Stimulated activated CD4-positive, alpha-beta T cell treated with anti-CD3 and anti-CD28 coated beads, Interleukin-1b, Interleukin-23, amount 100 ng/mL, for 1 hour (primary cell): ENCODE results near the gene NTM.

Experiments
- DNase-seq, 2 donors: peaks; one replicate each; pipeline ENCODE4 v3.0.0-alpha.2; 2020; ENCODE audit warnings: low read depth in 2 of 2

NTM gene

DNA sequence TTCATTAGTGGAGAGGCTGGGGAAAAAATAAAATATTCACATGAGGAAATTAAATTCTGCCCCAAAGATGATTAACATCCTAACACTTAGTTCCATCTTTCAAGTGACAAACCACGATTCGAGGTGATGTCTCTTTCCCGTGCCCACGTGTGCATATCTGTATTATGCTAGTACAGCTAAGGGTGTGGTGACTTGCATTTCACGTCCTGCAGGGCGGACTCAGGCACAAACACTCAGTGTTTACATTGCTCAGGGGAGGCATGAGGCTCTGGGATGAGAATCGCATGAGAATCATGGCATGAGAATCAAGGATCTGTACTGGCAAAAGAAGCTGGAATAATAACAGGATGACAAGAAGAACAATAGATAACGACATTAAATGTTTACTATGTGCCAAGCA lies 179.4 kb downstream of the NTM start:
- no peak for DNase-seq

DNA sequence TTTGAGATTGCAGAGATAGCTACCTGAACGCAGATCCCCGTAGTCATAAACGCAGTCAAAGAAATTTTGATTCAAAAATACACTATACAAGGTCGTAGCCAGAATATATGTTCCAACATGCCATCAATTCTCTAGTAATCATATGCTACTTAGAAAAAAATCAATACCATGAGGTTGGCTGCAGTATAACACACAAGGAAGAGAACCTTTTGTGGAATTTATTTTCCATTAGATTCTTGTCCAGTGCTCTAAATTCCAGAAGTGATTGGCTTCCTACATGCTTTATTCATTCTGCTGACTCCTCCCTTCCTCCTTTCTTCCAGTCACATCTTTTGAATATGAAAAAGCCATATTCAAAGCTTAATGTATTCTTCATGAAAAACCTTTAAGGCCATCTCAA lies 189.9 kb downstream of the NTM start:
- no peak for DNase-seq

DNA sequence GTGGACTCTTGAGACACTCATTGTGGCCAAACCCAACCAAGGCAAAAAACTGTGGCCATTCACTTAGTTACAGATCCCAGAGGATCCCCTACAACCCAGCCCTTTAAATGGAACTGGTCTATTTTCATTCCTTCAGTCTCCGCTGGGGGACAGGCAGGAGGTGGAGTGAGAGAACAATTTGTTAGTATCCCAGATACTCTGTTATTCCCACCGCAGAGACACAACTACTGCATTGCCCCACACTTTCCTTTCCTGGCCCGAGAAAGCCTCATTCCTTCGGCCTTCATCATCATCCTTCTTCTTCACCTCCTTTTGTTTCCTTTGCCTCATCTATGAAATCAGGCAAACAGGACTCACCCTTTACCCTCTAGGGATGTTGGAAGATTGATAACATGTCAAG lies 191.1 kb downstream of the NTM start:
- DNase-seq: no peak

DNA sequence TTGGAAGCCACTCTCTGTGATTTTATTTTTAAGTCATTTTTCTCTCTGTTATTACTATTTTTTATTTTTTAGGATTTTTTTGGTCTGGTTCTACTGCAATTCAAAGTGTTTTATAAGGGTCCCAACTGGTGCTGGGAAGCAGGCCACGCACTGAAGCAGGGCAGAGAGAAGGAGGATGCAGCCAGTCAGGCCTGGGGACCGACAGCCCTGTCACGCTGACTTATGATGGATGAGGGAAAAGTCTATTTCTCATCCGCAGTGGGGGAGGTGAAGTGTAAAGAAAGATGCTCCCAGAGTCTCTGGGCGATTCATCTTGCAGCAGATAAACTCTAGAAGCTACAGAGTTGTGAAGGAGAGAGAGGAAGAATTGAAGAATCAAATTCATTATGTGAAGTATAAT lies 191.6 kb downstream of the NTM start:
- no peak for DNase-seq

DNA sequence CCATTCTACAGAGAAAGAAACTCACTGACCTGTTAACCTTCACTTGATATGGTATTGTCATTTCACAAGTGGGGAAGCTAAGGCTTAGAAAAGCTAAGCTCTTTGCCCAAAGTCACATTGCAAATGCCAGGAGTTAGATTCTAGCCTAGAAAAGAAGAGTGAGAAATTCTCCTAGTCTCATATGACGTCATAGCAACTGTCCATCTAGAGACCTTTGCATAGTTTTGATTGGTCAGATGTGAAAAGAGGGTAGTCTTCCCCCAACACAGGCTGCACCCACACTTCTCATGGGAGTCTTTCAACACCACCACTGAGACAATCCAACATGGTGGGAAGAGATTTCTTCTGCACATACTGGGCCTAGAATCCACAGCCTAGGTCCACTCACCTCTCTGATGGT lies 197.9 kb downstream of the NTM start:
- no peak for DNase-seq

DNA sequence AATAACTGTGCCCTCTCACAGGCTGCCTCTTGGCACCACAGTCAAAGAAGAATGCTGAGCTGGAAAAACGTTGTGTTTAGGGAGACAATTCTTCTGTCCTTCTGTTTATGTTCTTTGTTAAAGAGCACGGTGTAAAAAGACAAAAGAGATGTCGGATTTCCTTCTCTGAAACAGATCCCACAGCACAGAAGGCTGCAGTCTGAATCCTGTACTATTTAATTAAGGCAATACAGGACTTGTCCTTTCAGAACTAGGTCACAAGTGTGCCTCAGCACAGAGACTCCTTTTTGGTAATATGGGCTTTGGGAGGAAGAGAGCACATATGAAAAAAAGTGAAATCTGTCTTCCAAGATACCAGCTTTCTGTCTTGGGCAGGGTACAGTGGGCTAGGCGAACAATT lies 201.2 kb downstream of the NTM start:
- DNase-seq: no peak

DNA sequence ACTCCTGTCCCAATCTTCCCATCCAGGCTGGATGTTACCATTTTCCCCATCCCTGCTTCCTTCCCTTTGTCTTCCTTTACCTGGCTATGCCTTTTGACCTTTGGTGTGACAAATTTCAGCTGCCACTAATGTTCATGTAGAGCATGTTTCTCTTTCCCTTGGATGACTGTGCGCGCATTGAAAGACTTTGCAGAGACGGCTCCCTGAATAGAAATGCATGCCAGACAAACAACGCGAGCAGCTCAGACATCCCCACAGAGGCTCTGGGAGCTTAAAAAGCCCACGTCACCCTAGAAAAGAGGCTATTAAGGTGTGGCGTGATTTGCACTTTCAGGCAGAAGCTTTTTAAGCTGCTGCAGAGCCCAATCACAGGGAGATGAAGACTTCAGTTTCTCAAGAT lies 202.0 kb downstream of the NTM start:
- no peak for DNase-seq

DNA sequence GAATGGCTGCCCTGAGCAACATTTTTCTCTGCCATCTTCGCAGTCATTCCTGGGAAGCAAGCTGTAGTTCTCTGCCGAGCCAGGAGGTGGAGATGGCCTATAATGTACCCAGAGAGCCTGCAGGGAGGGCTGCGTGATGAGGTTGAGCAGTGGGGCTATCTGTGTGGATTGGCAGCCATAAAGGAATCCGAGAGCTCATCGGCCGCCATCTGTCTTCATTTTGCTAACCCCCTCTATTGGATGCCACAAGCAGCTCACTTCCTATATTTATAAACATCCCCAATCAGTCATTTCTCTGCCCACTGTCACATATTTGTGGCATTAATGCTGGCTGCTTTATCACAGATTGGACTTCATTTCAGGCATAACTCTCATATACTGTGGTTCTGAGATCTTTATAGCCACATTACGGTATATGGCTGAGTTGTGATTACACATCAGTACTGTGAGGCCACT lies 209.5 kb downstream of the NTM start:
- DNase-seq: no peak

DNA sequence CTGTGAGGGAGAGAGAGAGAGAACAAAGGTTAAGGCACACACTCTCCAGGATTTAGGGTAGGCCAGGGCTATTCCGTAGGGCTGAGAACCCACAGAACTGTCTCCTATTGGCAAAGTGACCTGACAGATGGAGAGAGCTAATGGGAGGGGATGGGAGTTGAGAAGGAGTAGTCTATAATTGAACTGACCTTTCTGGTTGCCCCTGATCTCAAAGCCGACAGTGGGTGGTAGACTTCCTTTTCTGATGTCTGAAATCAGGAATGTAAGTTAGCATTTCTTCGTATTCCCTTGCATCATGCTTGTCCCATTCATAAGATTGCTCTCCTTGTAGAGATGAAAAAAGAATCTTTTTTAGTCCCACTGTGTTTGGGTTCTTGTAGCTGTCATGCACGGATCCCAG lies 210.1 kb downstream of the NTM start:
- no peak for DNase-seq

DNA sequence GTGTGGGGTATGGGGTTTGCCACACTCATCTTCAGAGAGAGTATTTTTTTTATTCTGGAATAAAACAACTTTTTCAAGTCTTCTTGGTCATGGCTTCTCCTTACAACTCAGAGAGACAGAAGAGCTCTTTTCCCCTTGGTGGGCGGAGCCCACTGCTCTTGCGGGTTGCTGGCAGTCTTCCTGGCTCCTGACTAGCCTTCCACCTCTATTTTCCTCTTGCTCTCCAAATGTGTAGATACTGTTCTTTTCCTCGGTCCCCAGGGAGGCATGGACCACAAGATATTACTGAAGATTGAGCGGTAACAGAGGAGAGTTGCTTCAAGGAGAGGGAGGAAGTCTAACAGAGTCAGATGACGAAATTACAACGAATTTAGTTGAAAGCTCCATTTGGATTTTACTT lies 210.6 kb downstream of the NTM start:
- no peak for DNase-seq

DNA sequence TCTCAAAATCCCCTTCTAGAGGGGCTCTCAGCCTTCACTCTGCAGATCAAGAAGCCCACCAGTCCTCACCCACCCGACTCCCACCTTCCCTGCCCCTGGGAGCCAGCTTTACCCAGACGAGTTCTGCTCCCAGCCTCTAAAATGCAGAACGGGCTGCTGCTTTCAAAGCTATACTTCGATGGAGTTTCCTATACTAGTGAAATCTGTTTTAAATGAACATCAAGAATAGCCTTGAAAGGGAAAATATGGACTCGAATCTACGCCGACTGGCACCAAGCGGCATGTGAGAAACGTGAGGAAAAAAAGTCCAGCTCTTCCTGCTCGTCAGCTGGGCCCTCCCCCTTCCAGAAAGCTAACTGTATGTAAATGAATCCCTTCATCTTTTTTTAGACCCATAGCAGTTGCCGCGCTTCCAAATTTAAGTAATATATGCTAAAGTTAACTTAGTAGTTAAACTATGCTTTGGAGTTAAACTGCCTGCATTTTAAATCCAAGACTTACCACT lies 211.7 kb downstream of the NTM start:
- no peak for DNase-seq

DNA sequence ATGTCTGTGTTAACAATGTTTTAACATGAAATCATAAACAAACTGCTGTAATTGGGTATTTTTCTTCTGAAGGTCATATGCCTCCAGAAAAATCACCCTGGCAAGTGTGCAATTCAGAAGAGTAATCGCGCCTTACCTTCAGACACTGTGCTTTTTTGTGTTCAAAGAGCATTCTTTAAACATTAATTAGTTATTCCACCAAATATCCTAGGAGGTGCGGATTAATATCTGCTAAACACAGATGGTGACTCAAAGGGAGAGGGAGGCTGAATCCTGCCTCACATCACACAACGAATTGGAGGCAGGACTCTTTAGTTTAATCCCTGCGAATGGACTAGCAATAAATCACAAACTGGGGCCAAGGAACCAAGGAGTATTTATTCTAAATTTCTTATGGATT lies 213.0 kb downstream of the NTM start:
- DNase-seq: no peak

DNA sequence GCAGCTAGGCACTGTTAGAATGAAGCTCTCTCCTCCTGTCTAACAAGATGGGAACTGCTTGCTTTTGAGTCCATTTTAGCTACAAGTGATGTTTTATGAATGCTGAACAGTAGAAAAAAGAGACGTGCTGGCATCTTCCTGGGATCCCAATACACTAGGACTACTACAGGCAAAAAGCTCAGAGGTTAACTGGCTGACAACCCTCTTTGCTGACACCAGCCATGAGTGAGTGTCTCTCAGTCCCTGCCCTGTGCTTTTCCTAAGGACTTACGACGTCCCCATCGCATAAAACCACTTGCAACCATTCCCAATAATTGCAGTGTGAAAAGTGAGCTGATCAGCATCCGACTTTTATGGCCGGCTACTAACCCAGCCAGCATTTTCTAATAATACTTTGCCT lies 213.5 kb downstream of the NTM start:
- DNase-seq: no peak

DNA sequence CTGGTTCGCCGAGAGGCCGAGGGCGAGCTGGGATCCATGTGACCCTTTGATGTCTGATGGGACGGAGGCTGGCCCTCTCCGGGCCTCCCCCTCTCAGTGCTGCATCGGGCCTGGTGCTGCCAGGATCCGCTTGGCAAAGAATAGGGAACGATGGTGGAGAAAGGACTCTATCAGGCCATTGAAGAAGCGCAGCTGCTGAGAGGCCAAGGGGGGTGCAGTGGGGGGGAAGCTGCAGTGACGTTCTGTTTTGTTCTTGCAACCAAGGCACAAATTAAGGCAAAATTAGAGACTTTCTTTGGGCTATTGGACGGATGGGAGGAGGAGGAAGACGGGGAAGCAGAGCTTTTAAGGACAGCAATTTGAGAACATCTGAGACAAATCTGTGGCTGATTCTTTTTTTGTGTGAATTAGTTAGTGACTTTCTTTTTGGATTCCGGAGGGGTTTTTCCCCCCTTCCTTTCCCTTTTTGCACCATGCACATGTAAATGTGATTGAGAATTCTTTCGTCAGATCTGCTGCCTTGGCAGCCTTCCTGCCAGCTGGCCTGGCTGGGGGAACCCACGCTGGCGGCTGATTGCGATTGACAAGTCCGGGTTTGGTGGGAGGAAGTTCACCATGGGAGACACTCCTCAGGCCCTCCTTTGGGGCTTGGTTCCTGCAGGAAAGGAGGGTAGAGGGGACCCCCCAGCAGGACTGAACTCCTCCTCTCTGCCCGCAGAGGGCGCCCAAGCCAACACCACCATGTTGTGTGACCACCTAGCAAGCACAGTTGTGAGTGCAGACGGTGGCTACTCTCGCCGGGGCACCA lies 214.6 kb downstream of the NTM start:
- no peak for DNase-seq

DNA sequence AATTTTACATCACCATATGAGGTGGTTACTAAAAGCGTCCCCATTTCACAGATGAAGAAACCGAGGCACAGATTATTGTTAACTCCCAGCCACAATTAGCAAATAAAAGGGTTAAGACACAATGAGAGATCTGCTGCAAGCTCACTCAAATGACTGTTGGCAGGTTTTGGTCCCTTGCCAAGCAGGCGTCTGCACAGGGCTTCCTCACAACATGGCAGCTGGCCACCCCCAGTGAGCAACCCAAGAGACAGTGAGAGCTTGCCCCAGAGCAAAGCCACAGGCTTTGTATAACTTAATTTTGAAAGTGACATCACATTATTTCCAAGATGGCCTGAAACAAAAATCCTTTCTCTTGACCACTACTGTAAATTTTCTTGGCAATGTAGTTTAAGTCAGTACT lies 217.6 kb downstream of the NTM start:
- no peak for DNase-seq

DNA sequence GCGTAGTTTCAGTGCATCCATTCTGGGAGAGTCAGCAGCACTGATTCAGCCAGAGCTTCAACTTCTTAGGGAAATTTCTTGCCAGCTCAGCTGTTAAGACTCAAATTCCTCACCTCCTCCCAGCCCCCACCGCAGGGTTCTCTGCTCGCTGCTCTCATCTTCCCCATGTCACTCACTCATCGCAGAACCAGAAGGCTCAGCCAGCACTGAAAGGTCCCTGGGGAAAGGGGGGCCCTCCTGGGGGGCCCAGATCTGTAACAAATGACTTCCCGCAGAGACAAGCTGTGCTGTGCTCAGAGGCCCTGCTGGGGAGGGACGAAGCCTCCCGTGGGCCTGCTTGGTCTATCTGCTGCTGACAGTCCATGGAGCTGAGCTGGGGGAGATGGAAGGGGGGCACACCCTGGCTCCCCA lies 220.6 kb downstream of the NTM start:
- DNase-seq: no peak

DNA sequence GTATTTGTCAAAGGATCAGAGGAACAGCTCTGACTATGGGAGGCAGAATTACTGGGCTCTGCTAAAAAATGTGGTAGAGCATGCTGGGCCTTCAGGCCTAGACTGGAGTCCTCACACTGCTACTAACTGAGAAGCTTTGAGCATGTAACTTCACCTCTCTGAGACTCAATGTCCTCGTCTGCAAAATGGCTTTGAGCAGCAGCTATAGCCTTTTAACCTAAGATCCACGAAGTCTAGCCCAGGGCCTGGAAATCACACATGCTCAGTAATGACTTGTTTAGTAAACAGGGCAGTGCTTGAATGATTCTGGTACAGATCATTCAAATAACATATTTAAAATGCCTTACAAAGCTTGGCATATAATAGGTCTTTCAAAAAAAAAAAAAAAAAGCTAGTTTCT lies 221.7 kb downstream of the NTM start:
- no peak for DNase-seq

DNA sequence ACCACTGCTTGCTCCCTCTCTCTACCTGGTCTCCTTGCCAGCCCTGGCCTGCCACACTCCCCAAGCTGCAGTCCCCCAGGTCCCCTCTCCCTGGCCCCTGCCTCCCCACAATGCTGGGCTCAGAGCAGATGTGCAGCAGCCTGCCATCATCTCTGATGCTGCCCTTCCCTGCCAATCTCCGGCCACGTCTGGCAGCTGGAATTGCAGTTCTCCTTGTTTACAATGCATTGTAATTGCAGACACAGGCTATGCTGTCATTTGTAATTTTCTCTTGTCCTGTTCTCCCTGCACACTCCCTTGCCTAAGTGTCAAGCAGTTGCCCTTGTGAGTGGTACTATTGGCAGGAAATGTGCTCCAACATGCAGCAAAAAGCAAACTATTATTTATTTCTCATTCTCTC lies 222.3 kb downstream of the NTM start:
- DNase-seq: no peak

DNA sequence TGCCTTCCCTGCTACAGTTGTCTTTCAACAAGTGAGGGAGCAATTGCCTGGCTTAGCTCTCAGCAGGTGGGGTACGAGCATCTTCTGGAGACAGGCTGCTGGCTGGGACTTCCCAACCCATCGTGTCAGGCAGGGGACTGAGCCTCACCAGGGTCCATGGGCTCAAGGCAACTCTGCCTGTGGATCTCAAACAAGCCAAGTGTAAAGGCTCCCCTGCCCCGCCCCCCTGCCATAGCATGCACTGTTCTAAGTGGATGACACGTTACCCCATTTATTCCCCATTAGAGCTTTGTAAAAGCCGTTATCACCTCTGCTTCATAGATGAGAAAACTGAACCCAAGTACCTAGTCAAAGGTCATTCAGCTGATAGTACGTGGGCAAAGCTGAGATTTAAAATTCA lies 222.9 kb downstream of the NTM start:
- DNase-seq: no peak

DNA sequence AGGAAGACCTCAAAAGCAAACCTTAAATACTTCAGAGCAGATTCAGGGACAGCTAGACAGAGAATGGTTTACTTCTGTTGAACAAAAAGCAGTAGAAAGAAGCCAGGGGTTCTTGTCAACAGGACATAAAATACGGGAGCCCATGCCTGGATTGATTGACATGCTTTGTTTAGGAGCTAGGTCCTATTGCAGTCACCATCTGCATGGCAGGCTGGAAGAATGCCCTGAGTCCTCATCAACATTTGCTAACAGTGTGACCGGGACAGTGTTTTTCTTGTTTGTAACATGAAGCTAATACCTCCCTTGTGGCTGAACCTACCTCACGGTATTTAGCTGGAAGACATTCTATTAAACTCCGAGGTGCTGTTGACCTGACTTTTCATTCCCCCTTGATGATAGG lies 225.4 kb downstream of the NTM start:
- DNase-seq: no peak

DNA sequence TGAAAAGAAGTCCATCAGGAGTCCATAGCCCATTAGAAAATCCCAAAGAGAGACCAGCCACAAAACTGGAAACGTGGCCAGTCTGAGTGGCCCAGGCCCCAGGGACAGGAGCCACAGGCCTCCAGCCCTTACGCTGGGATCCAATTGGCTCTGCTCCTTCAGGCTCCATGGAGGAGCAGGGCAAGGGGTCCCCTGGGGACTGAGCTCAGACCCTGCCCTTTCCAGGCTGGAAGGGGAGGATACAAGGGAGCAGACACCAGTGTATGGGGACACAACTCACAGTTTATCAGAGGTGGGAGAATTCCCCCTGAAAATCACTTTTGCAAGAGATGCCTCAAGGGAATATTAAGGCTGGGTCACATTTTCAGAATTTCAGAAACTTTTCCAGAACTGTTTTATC lies 227.5 kb downstream of the NTM start:
- no peak for DNase-seq

DNA sequence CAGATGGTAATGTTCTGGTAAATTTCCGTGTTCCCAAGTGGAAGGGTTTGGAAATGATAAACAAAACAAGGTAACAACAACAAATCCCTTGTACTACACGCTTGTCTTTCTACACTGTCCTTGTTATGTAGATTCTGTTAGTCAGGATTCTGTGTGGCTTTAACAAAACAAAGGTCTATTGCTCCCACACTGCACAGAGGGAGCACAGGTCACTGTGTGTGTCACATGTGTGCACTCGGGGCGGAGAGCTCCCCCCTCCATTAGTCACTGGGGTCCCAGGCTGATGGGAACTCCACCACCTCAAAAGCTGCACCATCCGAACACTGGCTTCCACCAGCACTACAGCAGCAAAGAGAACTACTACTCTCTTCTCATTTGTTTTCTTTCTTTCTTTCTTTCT lies 227.9 kb downstream of the NTM start:
- no peak for DNase-seq

DNA sequence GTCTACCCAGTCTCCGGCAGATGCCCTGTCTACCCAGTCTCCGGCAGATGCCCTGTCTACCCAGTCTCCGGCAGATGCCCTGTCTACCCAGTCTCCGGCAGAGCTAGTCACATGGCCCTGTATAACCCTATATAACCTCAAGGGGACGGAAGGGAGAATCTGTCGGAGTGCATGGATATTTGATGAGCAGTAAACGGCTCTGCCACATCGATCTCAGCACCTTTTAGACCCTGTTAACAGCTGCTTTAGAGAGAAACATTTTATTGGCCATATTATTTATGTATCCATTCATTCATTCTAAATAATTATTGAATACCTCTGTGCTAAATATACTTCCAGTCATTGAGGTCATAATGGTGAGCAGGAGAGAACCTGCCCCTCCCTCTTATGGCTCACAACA lies 228.9 kb downstream of the NTM start:
- DNase-seq: no peak

DNA sequence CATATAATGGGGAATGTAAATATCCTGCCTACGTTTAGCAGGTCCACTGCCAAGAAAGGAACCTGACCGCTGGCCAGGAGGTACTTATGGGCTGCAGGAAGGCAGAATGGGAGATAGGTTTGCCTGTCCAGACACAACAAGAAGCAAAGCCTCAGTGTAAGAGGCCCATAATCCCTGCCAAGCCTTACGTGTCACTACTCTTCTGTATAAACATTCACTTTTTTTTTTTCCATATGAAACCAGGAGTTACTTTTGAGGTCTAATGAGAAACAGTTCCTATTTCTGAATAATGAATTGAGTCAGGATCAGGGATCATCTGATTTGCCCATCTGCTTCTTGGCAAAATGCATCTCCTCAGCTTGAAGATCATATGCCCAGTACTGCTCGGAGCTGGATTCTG lies 230.2 kb downstream of the NTM start:
- DNase-seq: no peak
